ENCODE data around the gene ENHO. TPM values are rescaled to one million over a fixed set of nuclear protein-coding genes. Genes with fewer than 3 reads are reported as not detected.
A peak's percentile ranks its signal among the peaks of the same experiment; 100 is the strongest.

ENHO gene
- total and polyA plus RNA-seq, 8 donors: 0.26 to 1.9 (median 1.3) TPM

DNA sequence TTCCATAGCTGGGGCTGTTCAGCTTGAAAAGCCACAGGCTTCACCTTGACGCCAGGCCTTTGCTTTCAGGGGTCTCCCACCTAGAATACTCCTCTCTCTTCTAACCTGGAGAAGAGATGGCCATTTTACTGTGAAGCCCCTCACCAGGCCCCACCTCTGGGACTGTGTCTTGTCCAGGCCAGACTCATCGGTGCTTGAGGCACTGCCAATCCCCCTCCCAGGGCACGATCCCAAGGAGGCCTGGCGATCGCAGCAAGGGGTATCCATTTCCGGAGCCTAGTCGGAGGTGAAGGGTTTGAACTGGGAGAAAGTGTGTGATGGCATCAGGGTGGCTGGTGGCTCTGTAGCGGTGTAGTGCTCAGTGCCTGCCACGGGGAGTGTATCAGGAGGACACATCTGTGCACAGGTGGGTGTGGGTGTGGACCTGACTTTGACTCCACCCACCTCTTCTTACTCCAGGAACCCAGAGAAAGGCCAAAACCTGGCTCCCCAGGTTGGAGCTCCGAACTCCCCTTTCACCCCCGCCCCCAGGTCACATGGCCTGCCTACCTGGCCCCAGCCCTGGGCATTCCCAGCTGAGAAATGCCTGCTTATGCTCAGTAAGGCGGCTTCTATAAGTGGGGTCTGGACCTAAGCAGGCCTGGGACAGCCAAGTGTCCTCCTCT, 27.4 kb upstream of the ENHO start:
- H3K4me1 ChIP-seq: no peaks in the 10 kb centered on the region
- peaks cover 0 to 36% of the 10 kb centered on the region in 2 donors for H3K27me3 ChIP-seq
- H3K9me3 ChIP-seq: no peaks in the 10 kb centered on the region
- ATAC-seq (no peak), DNase-seq (peak in 2 of 4 donors; percentile 30 to 37)
- no peaks in the 10 kb centered on the region for H3K36me3 ChIP-seq
- intact Hi-C loops (cut with DNase I): no loop called here
- H3K4me3 ChIP-seq: no peak overlapping the region
- no peak overlapping the region for H3K27ac ChIP-seq
- TF ChIP-seq CTCF (IDR thresholded peaks at IDR 0.05): no peak

DNA sequence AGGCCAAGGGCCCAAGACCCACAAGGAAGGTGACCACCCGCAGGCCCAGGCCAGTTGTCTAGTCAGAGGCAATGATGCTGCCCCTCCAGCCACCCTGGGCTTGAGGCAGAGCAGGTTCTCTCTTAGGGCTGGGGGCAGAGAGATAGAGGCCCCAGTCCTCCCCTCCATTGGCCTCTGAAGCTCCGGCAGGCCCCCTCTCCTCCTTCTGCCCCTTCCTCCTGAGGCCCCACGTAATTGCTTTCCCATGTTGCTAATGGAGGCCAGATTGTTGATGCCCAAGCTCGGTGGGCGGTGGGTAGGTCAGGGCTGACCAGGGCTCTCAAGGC, 26.6 kb upstream of the ENHO start:
- DNase-seq (peak in 1 of 4 donors; percentile 31), ATAC-seq (no peak)
- Histone ChIP-seq H3K9me3 (no peaks in the 10 kb centered on the region), H3K27ac (no peak overlapping the region), H3K4me1 (no peaks in the 10 kb centered on the region), H3K36me3 (no peaks in the 10 kb centered on the region), H3K4me3 (no peak overlapping the region), H3K27me3 (peaks cover 0 to 29% of the 10 kb centered on the region in 2 donors)
- intact Hi-C loops (cut with DNase I): loop anchor here in 1 of 2 donors (5.0 kb wide), 1 partner anchor 43 kb away; no protein-coding TSS in a partner anchor
- no peak for TF ChIP-seq CTCF (IDR thresholded peaks at IDR 0.05)

DNA sequence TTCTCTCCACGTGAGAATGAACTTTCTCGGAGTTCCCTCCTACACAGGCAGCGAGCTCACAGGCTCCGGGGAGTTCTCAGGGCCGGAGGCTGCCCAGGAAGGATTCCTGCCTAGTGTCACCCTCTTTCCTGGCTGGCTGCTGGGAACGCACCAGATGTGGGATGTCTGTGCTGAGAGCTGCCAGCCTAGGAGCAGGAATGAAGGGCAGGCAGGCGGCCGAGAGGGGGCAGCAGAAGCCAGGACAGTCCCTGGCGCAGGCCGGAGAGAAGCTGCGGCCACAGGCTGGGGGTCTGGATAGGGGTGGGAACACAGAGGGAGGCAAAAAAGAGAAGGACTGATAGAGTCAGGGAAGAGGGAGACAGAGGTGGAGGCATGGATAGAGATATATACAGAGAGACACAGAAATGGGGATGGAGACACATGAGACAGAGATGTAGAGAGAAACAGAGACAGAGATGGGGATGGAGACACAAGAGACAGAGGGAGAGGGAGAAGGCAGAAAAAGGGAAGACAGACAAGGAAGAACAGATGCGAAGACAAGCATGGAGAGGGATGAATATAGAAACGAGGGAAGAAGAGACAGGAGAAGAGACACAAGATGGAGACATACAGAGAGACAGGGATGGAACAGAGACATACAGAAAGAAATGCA, 25.3 kb upstream of the ENHO start:
- Histone ChIP-seq H3K36me3 (no peaks in the 10 kb centered on the region), H3K9me3 (no peaks in the 10 kb centered on the region), H3K27ac (no peak overlapping the region), H3K4me1 (no peaks in the 10 kb centered on the region), H3K4me3 (no peak overlapping the region), H3K27me3 (peaks cover 0 to 23% of the 10 kb centered on the region in 2 donors)
- ATAC-seq: peak; percentile 90
- TF ChIP-seq CTCF (IDR thresholded peaks at IDR 0.05): peak; percentile 73 to 75
- peak in 1 of 4 donors; percentile 85 for DNase-seq
- intact Hi-C loops (cut with DNase I): loop anchor here in 1 of 2 donors (5.0 kb wide), 1 partner anchor 44 kb away; no protein-coding TSS in a partner anchor

DNA sequence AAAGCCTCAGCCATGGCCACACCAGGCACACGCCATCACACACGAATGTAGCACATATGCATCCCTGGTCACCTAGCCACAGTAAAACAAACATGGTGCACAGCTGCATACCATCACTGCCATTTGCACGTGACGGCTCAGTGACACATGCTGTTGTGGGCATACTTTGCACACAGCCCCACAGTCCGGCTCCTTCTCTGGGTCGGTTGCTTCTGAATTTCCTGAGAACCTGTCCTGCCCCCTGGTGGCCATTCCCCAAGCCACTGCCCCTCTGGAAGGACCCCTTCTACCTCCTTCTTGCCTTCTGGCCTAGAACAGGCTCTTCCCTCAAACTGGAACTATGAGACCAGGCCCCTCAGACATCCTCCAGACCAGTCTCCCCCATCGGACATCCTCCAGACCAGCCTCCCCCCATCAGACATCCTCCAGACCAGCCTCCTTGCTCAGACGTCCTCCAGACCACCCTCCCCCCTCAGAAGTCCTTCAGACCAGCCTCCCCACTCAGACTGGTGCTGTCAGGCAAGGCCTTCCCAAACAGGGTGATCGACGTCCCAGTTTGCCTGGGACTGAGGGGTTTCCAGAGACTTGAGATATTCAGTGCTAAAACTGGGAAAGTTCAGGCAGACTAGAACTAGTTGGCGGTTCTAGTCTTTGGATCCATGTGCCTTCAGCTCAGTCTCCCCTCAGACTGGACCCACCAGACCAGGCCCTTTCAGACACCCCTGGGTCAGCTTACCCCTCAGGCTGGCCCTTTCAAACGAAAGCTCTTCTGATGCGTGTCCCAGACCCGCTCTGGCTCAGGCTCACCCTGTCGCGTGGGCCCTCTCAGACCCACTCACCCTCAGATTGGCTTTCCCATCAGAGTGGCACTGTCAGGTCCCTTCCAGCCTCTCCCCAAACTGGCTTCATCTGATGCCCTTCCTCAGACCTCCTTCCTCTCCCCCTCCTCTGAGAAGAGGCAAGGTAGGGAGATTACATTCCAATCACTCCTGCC, 24.3 kb upstream of the ENHO start:
- DNase-seq: peak in 1 of 4 donors; percentile 67
- Histone ChIP-seq H3K4me1 (no peaks in the 10 kb centered on the region), H3K9me3 (no peaks in the 10 kb centered on the region), H3K27ac (no peak overlapping the region), H3K4me3 (no peak overlapping the region), H3K27me3 (peaks cover 0 to 24% of the 10 kb centered on the region in 2 donors), H3K36me3 (no peaks in the 10 kb centered on the region)
- intact Hi-C loops (cut with DNase I): loop anchor here in 1 of 2 donors (5.0 kb wide), 1 partner anchor 45 kb away; no protein-coding TSS in a partner anchor
- ATAC-seq: peak; percentile 86
- peak; percentile 43 to 70 for TF ChIP-seq CTCF (IDR thresholded peaks at IDR 0.05)
